GM12864 (cell line): ENCODE data around the gene ILDR1.
"Not testable (repeated sequence)": the region's sequence is repeated elsewhere in the genome, so short reads cannot be mapped to it uniquely, and the experiment has no call there.

Experiments
- DNase-seq: peaks from one replicate; pipeline ENCODE4 v3.0.0-alpha.2; 2011; ENCODE audit warnings: low read depth
- H3K4me3 ChIP-seq: 2 replicates; pipeline ENCODE4 v1.5.1; 2011; ENCODE audit warnings: mild to moderate bottlenecking, low read depth, low read length, control low read depth
- TF ChIP-seq, protein P1 (sequence below): IDR thresholded peaks from 2 replicates; pipeline ENCODE4 v1.5.1; 2011; ENCODE audit warnings: low read depth, mild to moderate bottlenecking, moderate library complexity, low read length, control low read depth, inconsistent platforms; ENCODE audit errors: missing control alignments

ILDR1 gene

DNA sequence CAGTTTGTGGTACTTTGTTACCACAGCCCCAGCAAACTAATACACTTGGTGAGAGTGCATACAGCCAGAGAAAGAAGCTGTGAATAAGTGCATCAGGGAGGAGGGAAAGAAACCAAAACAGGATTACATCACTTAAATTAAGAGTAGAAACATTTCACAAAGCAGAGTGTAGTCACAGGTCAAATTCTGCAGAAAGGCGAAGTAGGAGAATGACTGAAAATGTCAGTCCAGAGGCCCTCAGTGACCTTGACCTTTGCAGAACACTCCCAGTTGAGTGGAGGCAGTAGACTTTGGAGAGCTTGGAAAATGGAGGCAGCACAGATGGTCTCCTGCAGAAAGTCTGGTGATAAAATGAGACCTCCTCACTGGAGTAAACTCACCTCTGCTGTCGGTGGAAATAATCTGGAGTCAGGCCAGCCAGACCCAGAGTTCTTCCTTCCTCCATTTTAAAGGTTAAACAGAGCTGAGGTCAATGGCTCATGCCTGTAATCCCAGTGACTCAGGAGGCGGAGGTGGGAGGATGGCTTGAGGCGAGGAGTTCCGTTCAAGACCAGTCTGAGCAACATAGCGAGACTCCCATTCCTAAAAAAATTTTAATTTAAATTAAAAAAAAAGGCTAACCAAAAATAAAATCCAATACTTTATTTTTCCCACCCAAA, 38.1 kb upstream of the ILDR1 start:
- DNase-seq: no peak
- TF ChIP-seq, protein P1, sequence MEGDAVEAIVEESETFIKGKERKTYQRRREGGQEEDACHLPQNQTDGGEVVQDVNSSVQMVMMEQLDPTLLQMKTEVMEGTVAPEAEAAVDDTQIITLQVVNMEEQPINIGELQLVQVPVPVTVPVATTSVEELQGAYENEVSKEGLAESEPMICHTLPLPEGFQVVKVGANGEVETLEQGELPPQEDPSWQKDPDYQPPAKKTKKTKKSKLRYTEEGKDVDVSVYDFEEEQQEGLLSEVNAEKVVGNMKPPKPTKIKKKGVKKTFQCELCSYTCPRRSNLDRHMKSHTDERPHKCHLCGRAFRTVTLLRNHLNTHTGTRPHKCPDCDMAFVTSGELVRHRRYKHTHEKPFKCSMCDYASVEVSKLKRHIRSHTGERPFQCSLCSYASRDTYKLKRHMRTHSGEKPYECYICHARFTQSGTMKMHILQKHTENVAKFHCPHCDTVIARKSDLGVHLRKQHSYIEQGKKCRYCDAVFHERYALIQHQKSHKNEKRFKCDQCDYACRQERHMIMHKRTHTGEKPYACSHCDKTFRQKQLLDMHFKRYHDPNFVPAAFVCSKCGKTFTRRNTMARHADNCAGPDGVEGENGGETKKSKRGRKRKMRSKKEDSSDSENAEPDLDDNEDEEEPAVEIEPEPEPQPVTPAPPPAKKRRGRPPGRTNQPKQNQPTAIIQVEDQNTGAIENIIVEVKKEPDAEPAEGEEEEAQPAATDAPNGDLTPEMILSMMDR: no peak
- H3K4me3 ChIP-seq: no peak overlapping the region

DNA sequence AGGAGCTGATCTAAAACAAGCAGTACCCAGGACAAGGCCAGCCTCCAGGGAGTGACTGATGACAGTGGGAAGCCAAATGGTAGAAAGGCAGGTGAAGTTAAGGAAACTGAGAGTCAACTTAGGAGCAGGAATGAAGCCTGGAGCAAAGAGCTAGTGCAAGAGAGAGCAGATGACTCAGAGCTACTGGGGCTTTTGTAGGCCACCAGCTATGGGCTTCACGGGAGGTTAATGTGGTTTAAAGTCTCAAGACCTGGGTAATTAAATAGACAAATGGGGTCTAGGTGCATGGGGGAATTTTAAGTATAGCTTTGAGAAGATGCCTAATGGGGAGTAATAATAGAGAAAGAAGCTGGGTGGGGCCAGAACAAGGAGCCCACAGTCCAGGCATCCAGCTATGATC, 36.2 kb upstream of the ILDR1 start:
- TF ChIP-seq, protein P1: no peak
- no peak for DNase-seq
- H3K4me3 ChIP-seq: peak overlapping the region; percentile 39; the same call in 1 of the 2 replicates

DNA sequence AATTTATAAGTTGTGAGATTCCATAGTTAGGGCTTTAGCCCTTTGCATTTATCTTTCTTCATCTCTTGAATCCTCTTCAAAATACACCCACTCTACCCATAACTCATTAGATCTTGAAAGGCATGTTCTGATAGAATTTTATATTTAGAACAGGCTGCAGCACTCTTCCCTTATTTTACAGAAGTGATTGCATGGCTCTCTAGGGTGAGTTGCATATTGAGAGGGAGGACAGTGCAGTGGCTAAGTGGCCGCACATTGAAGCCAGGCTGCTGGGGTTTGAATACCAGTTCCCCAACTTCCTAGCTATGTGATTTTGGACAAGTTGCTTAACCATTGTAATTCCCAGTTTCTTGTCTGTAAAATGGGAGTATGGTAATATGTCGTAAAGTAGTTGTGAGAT, 35.6 kb upstream of the ILDR1 start:
- TF ChIP-seq, protein P1: no peak
- DNase-seq: no peak
- peak overlapping the region; percentile 39 for H3K4me3 ChIP-seq

DNA sequence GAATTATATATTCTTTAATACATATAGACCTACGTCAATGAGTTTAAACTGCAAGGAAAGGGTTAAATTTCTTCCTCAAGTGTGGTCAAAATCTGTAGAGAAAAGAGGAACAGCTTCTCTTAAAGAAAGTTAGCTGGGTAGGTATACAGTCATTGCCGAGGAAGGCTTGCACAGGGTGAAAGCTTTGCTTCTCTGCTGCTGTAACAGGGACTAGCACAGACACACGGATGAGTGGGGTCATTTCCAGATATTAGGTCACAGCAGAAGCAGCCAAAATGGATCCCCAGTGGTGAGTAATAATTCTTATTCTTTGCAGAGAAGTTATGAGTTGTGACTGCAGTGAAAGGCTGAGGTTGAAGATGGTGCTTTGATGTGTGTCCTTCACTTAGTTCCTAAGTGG, 33.2 kb upstream of the ILDR1 start, which contains the start of gene CD86:
CD86 (plus strand) TSS at position 148 of the 400 bp plus-strand sequence; CDS start at position 276, 128 bp downstream.
- H3K4me3 ChIP-seq: peak within 1 kb of the TSS; percentile 56
- peak; percentile 89 for DNase-seq
- TF ChIP-seq, protein P1: no peak

DNA sequence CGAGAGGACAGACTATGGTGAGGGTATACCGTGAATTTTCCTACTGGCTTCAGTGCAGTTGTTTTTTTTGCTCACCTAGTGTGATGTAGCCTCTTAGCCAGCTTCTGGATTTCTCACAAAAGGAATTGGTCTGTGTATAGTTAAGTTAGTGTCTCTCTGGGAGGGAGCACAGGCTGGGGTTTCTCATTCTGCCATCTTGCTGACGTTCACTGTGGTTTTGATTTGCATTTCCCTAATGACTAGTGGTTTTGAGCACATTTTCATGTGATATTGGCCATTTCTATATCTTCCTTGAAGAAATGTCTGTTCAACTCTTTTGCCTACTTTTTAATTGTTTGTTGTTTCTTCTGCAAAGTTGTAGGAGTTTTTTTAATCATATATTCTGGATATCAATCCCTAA, 30.9 kb upstream of the ILDR1 start:
- TF ChIP-seq, protein P1: no peak
- DNase-seq: no peak
- no peak overlapping the region for H3K4me3 ChIP-seq

DNA sequence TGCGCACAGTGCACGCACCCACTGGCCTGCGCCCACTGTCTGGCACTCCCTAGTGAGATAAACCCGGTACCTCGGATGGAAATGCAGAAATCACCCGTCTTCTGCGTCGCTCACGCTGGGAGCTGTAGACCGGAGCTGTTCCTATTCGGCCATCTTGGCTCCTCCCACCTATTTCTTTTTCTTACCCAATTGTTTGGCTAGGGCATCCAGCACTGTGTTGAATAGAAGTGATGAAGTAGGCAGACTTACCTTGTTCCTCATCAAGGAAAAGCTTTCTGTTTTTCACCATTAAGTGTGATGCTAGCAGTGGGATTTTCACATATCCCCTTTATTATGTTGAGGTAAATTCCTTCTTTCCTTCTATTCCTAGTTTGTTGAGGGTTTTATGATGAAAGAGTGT, 25.7 kb upstream of the ILDR1 start:
- H3K4me3 ChIP-seq, DNase-seq: not testable (repeated sequence)

DNA sequence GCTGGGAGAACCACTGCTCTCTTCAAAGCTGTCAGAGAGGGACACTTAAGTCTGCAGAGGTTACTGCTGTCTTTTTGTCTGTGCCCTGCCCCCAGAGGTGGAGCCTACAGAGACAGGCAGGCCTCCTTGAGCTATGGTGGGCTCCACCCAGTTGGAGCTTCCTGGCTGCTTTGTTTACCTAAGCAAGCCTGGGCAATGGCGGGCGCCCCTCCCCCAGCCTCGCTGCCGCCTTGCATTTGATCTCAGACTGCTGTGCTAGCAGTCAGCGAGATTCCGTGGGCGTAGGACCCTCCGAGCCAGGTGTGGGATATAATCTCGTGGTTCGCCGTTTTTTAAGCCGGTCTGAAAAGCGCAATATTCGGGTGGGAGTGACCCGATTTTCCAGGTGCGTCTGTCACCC, 25.2 kb upstream of the ILDR1 start:
- not testable (repeated sequence) for DNase-seq, H3K4me3 ChIP-seq

DNA sequence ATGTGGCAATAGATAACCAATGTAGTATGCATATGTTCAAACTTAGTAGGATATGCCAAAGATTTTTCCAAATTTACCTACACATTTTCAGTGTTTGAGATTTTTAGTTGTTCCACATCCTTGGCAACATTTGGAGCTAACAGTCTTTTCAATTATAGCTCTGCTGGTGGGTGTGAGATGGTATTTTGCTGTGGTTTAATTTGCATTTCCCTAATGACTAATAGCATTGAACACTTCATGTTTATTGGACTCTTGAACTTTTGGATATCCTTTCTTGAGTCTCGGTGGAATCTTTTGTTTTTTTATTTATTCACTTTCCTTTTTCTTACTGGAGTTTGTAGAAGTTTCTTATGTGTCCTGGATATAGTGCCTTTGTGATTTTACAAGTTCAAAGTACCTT, 11.0 kb upstream of the ILDR1 start:
- no peak overlapping the region for H3K4me3 ChIP-seq
- no peak for DNase-seq
- TF ChIP-seq, protein P1: no peak
